ENCODE measurements around the gene CCRL2. TPM values are rescaled to one million over a fixed set of nuclear protein-coding genes. Genes with fewer than 3 reads are reported as not detected.
A peak's percentile ranks its signal among the peaks of the same experiment; 100 is the strongest.

Gene CCRL2
- total RNA-seq: 1 to 10 TPM in 3 of 6 experiments, under 1 TPM in 3; 0.30 to 2.8 (median 1.3) TPM
- long read RNA-seq: 0 reads

GRCh38 chr3:46406788-46407611 is at the start of gene CCRL2, which contains the start of gene CCR5AS:
Gene CCRL2, plus strand, starts transcription at chr3:46407259. Its CDS starts 821 bp downstream, at chr3:46408080.
Gene CCR5AS, minus strand, starts transcription at chr3:46407066.
- no peaks in the 10 kb centered on the region for H3K9me3 ChIP-seq
- intact Hi-C loops (cut with DNase I): no loop called here
- H3K36me3 ChIP-seq: no peaks in the 10 kb centered on the region
- H3K4me1 ChIP-seq: peaks cover 0 to 14% (median 6%) of the 10 kb centered on the region in 4 donors
- ATAC-seq (peak; percentile 72 to 80 (median 80)), DNase-seq (peak; percentile 60 to 64 (median 60))
- H3K27ac ChIP-seq: peak within 1 kb of the TSS; percentile 58 to 83 (median 61)
- TF ChIP-seq CTCF (IDR thresholded peaks at IDR 0.05) (no peak), POLR2A (IDR thresholded peaks at IDR 0.05) (peak; percentile 37)
- WGBS (ENCODE audit: insufficient coverage, low coverage, low lambda C conversion rate, missing lambda C conversion rate): 46% methylated on average over 16 of the region's 20 CpGs
- H3K27me3 ChIP-seq: no peaks in the 10 kb centered on the region
- H3K4me3 ChIP-seq: peak within 1 kb of the TSS; percentile 9 to 17 (median 10)

GRCh38 chr3:46358466-46358865 is 48.6 kb upstream of the CCRL2 start:
- WGBS (ENCODE audit: insufficient coverage, low coverage, low lambda C conversion rate, missing lambda C conversion rate): 52% methylated on average over 5 of the region's 6 CpGs
- Histone ChIP-seq H3K4me3 (no peak overlapping the region), H3K36me3 (no peaks in the 10 kb centered on the region), H3K4me1 (no peaks in the 10 kb centered on the region), H3K9me3 (no peaks in the 10 kb centered on the region), H3K27ac (no peak overlapping the region), H3K27me3 (no peaks in the 10 kb centered on the region)
- intact Hi-C loops (cut with DNase I): no loop called here
- DNase-seq (no peak), ATAC-seq (no peak)
- TF ChIP-seq CTCF (IDR thresholded peaks at IDR 0.05) (no peak), POLR2A (IDR thresholded peaks at IDR 0.05) (no peak)

- Histone ChIP-seq H3K4me3 (no peak overlapping the region), H3K9me3 (no peaks in the 10 kb centered on the region), H3K27me3 (no peaks in the 10 kb centered on the region), H3K36me3 (no peaks in the 10 kb centered on the region), H3K4me1 (no peaks in the 10 kb centered on the region), H3K27ac (no peak overlapping the region)
- intact Hi-C loops (cut with DNase I): no loop called here
- ATAC-seq: no peak
- no peak for TF ChIP-seq CTCF (IDR thresholded peaks at IDR 0.05)
- no peak for TF ChIP-seq POLR2A (IDR thresholded peaks at IDR 0.05)
- no peak for DNase-seq
- WGBS (ENCODE audit: insufficient coverage, low coverage, low lambda C conversion rate, missing lambda C conversion rate): 52% methylated on average over 11 of the region's 11 CpGs
Measured at GRCh38 chr3:46359733-46360493, 47.1 kb upstream of the CCRL2 start.

DNA sequence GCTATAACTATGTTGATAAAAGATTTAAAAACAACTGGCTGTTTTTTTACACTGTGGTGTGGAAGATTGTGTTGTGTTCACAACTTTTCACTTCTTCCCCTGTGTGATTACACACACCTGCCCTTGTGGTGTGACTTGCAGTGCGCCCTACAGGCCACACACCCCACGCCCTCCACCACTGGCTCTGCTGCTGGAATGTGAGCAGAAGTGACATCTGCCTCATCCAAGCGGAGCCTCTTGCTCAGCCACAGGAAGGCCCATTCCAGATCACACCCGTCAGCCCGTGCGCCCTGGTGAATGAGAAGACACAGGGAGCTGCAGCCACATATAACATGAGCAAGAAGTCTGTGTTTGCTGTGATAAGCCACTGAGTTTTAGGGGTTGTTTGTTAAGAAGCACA is 46.2 kb upstream of the CCRL2 start:
- Histone ChIP-seq H3K27me3 (no peaks in the 10 kb centered on the region), H3K4me1 (no peaks in the 10 kb centered on the region), H3K27ac (no peak overlapping the region), H3K9me3 (no peaks in the 10 kb centered on the region), H3K4me3 (no peak overlapping the region), H3K36me3 (no peaks in the 10 kb centered on the region)
- intact Hi-C loops (cut with DNase I): no loop called here
- WGBS (ENCODE audit: insufficient coverage, low coverage, low lambda C conversion rate, missing lambda C conversion rate): 64% methylated on average over 5 of the region's 6 CpGs
- no peak for DNase-seq
- ATAC-seq: no peak
- no peak for TF ChIP-seq POLR2A (IDR thresholded peaks at IDR 0.05)
- TF ChIP-seq CTCF (IDR thresholded peaks at IDR 0.05): no peak

Data from right lobe of liver (tissue), 6 donors.